ENCODE measurements around the gene PLEKHM3.
"Not testable (repeated sequence)": the region's sequence is repeated elsewhere in the genome, so short reads cannot be mapped to it uniquely, and the experiment has no call there.

PLEKHM3 gene

GRCh38 chr2:208034503-208035140 is 9.3 kb upstream of the PLEKHM3 start:
- DNase-seq: no peak

GRCh38 chr2:208033701-208034502 is 8.6 kb upstream of the PLEKHM3 start:
- DNase-seq: no peak

GRCh38 chr2:208031608-208032019 is 6.3 kb upstream of the PLEKHM3 start:
- DNase-seq: no peak

- DNase-seq: no peak
These were observed 472 bp upstream of the PLEKHM3 start for GRCh38 chr2:208025814-208026184.

DNA sequence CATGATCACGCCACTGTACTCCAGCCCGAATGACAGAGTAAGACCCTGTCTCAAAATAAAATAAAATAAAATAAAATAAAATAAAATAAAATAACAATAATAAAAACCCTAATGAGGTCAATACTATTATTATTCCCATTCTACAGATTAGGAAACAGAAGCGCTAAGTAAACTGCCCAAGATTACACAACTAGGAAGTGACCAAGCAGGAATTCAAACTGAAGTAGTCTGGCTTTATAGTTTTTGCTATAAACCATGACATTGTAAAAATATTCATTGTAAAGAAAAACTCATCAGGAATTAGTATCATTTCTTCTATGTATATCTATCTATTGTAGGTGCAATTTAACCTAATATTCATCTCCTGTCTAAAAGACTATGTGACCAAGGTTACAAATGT is 1.2 kb downstream of the PLEKHM3 start:
- no peak for DNase-seq

DNA sequence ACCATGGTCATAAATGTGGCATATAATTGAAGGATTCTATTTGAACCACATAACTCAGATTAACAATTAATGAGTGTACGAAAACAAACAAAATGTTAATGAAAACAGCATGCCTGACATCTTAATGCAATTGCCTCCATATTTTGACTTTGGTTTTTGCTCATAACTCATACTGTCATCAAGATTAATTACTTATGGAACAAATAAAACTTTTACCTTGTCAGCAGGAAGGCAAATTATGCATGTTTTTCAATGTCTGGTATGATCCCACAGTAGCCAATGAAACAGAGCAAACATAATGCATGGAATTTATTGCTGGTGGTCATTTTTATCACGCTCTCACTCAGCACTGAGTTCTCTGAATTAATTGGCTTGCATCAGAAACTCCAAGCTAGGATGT is 5.1 kb downstream of the PLEKHM3 start:
- DNase-seq: no peak

DNA sequence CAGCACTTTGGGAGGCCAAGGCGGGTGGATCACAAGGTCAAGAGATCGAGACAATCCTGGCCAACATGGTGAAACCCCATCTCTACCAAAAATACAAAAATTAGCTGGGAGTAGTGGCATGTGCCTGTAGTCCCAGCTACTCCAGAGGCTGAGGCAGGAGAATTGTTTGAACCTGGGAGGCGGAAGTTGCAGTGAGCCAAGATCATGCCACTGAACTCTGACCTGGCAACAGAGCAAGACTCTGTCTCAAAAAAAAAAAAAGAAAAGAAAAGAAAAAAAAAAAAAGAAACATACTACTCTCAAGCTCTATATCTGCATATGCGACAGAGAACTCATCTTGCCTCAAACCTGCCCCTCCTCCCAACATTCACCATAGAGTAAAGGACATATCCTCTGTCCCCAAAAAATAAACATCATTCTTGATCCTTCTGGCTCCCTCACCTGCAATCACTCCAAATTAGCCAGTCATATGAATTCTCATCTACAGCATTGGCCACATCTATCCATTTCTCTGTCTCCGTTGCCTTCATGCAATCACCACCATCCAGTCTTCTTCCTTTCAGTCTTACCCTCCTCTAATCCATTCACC is 7.1 kb downstream of the PLEKHM3 start:
- DNase-seq: not testable (repeated sequence)

- no peak for DNase-seq
These were observed 7.6 kb downstream of the PLEKHM3 start for GRCh38 chr2:208017721-208018120.

DNA sequence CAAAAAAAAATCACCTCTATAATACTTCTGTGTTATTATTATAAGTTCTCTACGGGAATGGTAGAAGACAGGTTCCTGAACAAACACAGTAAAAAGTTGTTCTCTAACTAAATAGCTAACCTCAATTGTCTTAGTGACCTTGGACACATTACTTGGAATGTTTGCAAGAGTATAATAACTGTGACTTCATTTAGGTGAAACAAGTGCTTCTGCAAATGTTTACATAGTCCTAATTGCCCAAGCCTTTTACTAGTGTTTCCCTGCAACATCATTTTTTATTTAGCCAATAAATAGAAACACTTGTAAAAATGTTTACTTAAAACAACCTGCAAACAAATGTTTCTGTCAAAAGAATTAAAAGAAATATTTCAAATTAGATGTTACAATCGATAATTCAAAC is 9.9 kb downstream of the PLEKHM3 start:
- no peak for DNase-seq

DNA sequence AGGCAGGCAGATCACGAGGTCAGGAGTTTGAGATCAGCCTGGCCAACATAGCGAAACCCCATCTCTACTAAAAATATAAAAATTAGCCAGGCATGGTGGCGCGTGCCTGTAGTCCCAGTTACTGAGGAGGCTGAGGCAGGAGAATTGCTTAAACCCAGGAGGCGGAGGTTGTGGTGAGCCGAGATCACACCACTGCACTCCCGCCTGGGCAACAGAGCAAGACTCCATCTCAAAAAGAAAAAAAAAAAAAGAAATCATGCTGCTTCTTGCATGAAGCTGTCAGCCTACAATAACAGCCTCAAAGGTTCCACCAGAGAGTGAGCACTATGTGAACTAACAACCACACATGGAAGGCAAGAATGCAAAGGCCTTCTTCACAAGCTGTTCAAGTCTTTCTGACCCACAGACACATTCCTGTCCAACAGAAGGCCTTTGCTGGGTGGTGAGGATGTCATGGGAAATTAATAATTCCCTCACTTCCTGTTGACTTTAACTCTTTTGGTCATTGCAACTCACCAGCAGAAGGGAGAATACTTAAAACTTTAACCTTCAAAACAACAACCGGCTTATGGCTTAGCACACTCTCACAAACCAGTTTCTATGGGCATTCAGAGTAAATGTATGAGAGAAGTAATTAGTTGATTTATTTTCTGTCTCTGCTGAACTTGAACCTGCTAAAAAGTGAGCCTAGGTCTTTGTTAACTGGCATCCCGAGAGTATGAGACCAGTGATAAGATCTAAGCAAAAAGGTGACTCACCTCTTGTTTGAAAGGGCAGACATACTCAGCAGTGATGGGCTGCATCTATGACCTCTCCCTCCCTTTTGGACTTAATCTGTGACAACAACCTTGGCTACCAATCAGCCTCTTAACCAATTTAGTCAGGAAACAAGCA is 11.8 kb downstream of the PLEKHM3 start:
- no peak for DNase-seq

DNA sequence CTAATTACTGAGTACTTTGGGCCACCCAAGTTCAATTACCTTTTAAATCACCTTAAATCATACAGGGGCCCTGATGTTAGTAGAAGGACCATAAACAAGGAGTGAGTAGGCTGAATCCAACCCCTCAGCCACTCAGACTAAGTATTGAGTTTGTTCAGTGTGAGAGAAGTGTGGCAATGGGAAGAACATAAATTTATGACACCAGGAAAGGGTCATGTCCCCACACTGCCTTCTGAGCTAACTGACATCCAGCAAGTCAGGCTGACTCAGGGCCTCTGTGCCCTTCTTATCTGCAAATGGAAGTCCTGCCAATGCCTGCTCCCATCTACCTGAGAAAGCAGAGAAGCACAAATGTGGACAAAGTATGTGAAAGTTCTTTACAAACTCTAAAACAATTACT is 12.9 kb downstream of the PLEKHM3 start:
- no peak for DNase-seq

- no peak for DNase-seq
These were observed 14.8 kb downstream of the PLEKHM3 start for GRCh38 chr2:208010506-208010905.

GRCh38 chr2:208006833-208007232 is 18.5 kb downstream of the PLEKHM3 start:
- DNase-seq: no peak

DNA sequence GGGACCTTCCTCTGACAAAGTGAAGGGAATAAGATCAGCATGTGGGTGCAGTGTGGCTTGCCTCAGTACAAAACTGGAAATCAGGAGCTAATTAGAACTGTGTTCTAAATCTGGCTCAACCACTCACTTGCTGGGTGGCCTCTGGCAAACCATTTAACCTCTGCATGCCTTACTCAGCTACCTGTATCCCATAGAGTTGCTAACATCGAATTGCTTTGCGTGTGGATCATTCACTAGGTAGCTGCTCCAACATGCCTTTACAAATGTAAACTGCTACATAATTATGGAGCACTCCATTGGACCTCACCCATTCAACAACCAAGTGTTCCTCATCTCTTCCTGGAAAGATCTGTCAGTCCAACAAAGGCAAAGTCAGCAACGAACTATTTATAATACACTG is 19.0 kb downstream of the PLEKHM3 start:
- DNase-seq: no peak

- DNase-seq: no peak
These were observed 23.4 kb downstream of the PLEKHM3 start for GRCh38 chr2:208001924-208002323.

DNA sequence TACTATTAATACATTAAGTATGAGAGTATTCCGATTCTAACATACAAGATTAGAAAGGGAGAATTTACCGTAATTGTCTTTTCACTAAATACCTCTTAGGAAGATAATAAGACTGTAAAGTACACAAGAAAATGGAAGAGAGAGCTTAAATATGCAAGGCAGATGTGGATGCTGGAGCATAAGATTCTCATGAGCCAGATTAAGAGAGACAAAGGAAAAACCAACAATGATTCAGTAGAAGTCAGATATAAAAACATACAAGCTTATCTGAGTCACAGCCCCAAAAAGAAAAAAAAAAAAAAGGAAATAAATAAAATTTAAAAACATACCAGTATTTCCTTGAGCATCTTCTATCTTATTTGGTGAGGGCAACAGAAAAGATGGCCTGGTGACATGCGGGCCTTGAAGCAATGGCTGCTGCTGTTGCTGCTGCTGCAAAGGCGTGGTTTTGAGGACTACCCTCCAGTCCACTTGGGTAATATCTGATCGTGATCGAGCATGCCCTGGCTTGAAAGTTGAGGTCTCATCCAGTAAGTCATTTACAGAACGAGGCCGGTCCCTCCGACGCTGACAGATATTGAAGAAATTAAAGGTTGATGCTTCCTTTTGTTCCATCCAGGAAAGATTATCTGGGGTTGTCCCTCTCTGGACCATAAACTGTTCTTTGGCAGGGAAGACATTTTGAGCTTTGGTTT is 24.5 kb downstream of the PLEKHM3 start:
- no peak for DNase-seq

GRCh38 chr2:207996848-207997247 is 28.5 kb downstream of the PLEKHM3 start:
- DNase-seq: no peak

GRCh38 chr2:207995887-207996286 is 29.4 kb downstream of the PLEKHM3 start:
- no peak for DNase-seq

- no peak for DNase-seq
These were observed 32.1 kb downstream of the PLEKHM3 start for GRCh38 chr2:207993151-207993763.

DNA sequence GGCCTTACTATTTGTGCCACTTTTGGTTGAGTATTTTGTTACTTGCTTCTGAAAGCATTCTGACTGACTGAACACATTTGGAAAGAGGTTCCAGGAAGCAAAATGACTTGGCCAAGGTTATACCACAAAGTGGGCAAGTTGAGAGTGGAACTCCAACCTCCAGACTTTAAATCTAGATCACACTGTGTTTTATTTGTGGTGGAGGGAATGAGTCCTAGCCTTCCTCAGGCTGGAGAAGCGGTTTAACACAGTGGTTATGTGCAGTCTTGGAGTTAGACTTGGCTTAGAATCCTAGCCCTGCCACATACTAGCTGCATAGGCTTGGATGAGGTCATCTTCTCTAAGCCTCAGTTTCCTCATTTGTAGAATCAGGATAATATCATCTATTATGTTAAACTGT is 33.4 kb downstream of the PLEKHM3 start:
- DNase-seq: no peak

GRCh38 chr2:207990784-207991183 is 34.5 kb downstream of the PLEKHM3 start:
- DNase-seq: no peak

DNA sequence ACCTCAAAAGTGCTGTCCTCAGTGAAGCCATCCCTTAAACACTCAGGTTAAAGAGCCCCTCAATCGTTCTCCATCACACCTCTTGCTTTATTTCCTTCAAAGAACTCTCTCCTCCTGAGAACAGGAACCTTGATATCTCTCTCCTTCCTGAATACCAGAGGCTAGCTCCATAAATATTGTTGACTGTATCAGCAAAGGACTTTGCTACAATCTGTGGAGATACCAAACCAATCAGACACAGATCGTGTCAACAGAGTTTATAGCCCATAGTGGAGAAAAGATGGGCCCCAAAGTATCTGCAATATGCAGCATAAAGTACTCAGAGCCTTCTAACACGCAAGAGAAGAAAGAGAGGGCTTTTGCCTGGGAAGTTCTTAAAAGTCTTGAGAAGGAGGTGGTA is 36.4 kb downstream of the PLEKHM3 start:
- no peak for DNase-seq

Data from amniotic stem cell (primary cell).